Measurements from ENCODE around the gene DISP3.

Gene DISP3

DNA sequence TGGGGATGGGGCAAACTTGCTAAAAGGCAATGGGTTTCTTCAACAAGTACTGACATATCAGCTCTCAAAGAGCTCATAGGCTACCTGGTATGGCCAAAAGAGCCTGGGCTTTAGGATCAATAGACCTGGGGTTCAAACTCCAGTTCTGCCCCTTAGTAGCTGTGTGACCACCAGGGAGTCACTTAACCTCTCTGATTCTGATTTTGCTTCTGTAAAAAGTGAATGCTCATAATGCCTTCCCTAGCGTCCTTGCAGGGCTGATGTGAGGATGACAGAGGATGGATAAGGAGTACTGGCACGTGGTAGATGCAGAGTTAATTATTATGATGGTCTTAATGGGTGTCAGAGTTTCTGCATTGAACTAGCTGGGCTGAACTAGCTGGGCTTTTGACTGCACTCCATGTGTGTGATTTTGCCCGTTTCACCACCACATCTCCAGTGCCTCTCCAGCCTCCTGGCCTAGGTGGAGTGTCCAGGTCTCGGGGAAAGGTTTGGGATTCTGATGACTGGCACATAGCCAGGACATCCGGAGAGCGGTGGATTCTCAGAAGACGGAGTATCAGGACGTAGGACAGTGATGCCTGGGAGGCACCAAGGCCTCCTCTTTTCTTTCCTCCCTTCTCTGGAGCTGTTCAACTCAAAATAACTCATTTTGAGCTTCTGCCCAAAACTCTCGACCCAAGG, 15.2 kb downstream of the DISP3 start:
- TF ChIP-seq, protein P1, sequence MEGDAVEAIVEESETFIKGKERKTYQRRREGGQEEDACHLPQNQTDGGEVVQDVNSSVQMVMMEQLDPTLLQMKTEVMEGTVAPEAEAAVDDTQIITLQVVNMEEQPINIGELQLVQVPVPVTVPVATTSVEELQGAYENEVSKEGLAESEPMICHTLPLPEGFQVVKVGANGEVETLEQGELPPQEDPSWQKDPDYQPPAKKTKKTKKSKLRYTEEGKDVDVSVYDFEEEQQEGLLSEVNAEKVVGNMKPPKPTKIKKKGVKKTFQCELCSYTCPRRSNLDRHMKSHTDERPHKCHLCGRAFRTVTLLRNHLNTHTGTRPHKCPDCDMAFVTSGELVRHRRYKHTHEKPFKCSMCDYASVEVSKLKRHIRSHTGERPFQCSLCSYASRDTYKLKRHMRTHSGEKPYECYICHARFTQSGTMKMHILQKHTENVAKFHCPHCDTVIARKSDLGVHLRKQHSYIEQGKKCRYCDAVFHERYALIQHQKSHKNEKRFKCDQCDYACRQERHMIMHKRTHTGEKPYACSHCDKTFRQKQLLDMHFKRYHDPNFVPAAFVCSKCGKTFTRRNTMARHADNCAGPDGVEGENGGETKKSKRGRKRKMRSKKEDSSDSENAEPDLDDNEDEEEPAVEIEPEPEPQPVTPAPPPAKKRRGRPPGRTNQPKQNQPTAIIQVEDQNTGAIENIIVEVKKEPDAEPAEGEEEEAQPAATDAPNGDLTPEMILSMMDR (IDR thresholded peaks at IDR 0.05; ENCODE audit: low read depth, low read length): no peak

DNA sequence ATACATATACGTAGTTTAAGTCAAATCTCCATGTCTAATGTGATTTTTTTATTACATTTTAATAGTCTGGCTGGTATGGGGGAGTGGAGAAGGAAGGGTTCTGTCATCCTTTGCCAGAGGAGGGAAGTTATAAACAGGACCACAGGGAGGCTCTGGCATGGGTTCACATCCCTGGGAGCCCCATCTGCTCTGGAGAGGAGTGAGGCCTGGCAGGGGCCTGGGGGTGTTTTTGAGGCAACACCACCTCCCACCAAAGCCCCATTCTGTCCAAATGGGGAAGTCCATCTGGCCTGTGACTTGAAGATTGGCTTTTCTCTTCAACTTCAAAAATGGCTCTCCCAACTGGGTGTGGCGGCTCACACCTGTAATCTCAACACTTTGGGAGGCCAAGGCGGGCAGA, 15.8 kb downstream of the DISP3 start:
- no peak for DNase-seq
- Histone ChIP-seq H3K4me1 (no peaks in the 10 kb centered on the region), H3K36me3 (no peaks in the 10 kb centered on the region), H3K9me3 (no peaks in the 10 kb centered on the region), H3K4me3 (ENCODE audit: low read depth, low read length) (no peak overlapping the region), H3K27me3 (no peaks in the 10 kb centered on the region)
- TF ChIP-seq, protein P1 (IDR thresholded peaks at IDR 0.05; ENCODE audit: low read depth, low read length): no peak

More for the DNA sequence above, 15.2 kb downstream of the DISP3 start:
- Histone ChIP-seq H3K4me3 (ENCODE audit: low read depth, low read length) (no peak overlapping the region), H3K4me1 (no peaks in the 10 kb centered on the region), H3K9me3 (no peaks in the 10 kb centered on the region), H3K36me3 (no peaks in the 10 kb centered on the region), H3K27me3 (no peaks in the 10 kb centered on the region)
- no peak for DNase-seq

DNA sequence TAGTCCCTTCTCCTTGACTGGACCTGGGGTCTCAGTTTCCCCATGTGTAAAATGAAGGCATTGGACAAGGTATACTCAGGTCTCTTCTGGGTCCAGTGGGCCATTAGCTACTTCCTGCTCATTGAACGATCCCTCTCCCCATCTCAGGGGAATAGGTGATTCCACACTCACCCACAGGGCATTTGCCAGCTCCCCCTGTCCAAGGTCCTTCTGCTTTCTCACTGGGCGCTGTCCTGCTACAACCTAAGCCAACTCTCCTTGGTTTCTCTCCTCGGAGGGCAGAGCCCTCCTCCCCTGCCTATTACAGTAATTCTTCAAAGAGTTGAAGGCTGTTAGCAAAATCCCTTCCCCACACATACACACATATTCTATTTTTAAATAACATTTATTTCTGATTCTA, 16.6 kb downstream of the DISP3 start:
- DNase-seq: no peak
- TF ChIP-seq, protein P1 (IDR thresholded peaks at IDR 0.05; ENCODE audit: low read depth, low read length): no peak
- Histone ChIP-seq H3K4me1 (no peaks in the 10 kb centered on the region), H3K27me3 (no peaks in the 10 kb centered on the region), H3K9me3 (no peaks in the 10 kb centered on the region), H3K36me3 (no peaks in the 10 kb centered on the region), H3K4me3 (ENCODE audit: low read depth, low read length) (no peak overlapping the region)

DNA sequence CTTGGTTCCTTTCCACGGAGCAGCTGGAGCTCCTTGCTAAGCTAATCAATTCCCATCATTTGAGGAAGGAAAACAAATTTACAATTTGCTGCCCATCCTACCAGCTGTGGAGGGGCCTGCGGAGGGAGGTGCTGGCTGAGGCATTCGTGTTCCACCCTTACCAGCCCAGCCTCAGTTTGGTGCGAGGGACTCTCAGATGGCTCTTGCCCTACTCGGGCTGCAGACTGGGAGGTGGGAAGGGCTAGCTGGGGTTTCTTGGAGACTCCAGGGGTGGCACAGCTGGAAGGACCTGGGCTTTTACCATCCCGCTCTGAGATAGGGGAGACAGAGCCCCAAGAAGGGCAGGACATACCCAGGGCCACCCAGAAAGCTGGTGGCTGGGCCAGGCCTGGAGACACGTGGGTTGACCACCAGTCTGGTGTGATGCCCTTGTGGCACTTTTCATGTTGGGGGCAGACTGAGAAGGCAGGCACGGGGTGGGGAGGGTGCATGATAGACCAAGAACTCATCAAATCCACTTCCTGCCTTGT, 17.7 kb downstream of the DISP3 start:
- no peak overlapping the region for H3K4me3 ChIP-seq (ENCODE audit: low read depth, low read length)
- H3K27me3 ChIP-seq: no peaks in the 10 kb centered on the region
- no peaks in the 10 kb centered on the region for H3K4me1 ChIP-seq
- H3K36me3 ChIP-seq: peaks cover 4% of the 10 kb centered on the region; the same call in 1 of the 2 replicates
- H3K9me3 ChIP-seq: no peaks in the 10 kb centered on the region
- TF ChIP-seq, protein P1 (IDR thresholded peaks at IDR 0.05; ENCODE audit: low read depth, low read length): no peak
- no peak for DNase-seq

DNA sequence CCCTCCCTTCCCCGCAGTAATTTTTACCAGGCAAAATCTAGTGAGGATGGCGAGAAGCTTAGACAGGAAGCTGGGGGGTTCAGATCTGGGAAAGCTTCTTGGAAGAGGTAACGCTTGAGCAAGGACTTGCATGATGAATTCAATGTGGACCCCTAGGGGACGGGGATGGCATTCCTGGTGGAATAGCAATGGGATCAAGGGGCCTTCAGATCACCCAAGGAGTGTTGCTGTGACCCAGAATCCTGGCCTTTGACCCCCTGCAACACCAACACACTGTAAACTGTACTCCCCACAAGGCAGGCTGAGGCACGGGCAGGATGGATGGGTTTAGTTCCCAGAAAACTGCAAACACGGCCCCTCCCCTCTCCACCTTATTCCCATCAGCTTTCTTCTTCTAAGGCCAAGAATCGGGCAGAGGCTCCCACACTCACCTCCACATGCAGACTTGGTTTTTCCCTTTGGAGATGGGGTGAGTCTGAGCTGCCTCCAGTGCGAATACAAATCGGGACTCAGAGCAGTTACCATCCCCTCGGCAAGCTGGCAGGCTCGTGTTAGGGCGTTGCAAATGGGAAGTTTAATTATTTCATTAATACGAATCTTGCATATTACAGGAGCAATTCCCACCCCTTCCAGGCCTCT, 20.1 kb downstream of the DISP3 start:
- Histone ChIP-seq H3K36me3 (peaks cover 20% of the 10 kb centered on the region), H3K27me3 (no peaks in the 10 kb centered on the region), H3K4me1 (no peaks in the 10 kb centered on the region), H3K9me3 (no peaks in the 10 kb centered on the region), H3K4me3 (ENCODE audit: low read depth, low read length) (no peak overlapping the region)
- TF ChIP-seq, protein P1 (IDR thresholded peaks at IDR 0.05; ENCODE audit: low read depth, low read length): no peak
- DNase-seq: no peak
